Keratinocyte (primary cell): ENCODE measurements around the gene CCDC9. TPM values are rescaled to one million over a fixed set of nuclear protein-coding genes. Genes with fewer than 3 reads are reported as not detected.

Source experiments
- DNase-seq: peaks from one replicate; pipeline ENCODE4 v3.0.0-alpha.2; 2011; ENCODE audit warnings: low read depth, missing footprints, low spot score
- FAIRE-seq: peaks from 2 replicates; lab custom pipeline; 2011; peaks lifted over from hg19 to GRCh38; lab: Jason Lieb, UNC
- H2AFZ ChIP-seq: 2 replicates; pipeline ENCODE4 v1.6.0; 2012; ENCODE audit warnings: low read length, control low read depth, inconsistent platforms; ENCODE audit not compliant: control insufficient read depth
- H3K27ac ChIP-seq: 2 replicates; pipeline ENCODE4 v1.5.1; 2011; ENCODE audit warnings: low read length; ENCODE audit not compliant: control insufficient read depth, insufficient read depth
- H3K27me3 ChIP-seq: 3 replicates; pipeline ENCODE4 v1.6.0; 2011; ENCODE audit warnings: low read length; ENCODE audit not compliant: control insufficient read depth, insufficient read depth; ENCODE audit errors: extremely low read depth
- H3K36me3 ChIP-seq, 2 experiments: 2 replicates in 1 of 2; 3 replicates in 1 of 2; pipeline ENCODE4 v1.5.1; 2011; ENCODE audit warnings: low read length in 2 of 2, mild to moderate bottlenecking in 1 of 2; ENCODE audit not compliant: control insufficient read depth in 2 of 2, insufficient read depth in 2 of 2; ENCODE audit errors: extremely low read depth in 1 of 2
- H3K4me1 ChIP-seq: 3 replicates; pipeline ENCODE4 v1.5.1; 2011; ENCODE audit warnings: low read length; ENCODE audit not compliant: control insufficient read depth, insufficient read depth; ENCODE audit errors: extremely low read depth
- H3K4me2 ChIP-seq: 3 replicates; pipeline ENCODE4 v1.6.0; 2011; ENCODE audit warnings: low read depth, low read length; ENCODE audit not compliant: control insufficient read depth, insufficient read depth; ENCODE audit errors: extremely low read depth
- H3K4me3 ChIP-seq, 3 experiments: fragments of 200-600 bp in 1 of 3; sonication (generic) in 1 of 3; 2 replicates in 2 of 3; 3 replicates in 1 of 3; pipeline ENCODE4 v1.5.1; 2011 to 2016; ENCODE audit warnings: low read length in 3 of 3, mild to moderate bottlenecking in 3 of 3, control low read depth in 2 of 3, inconsistent platforms in 1 of 3, low read depth in 1 of 3, mixed read lengths in 1 of 3, mixed run types in 1 of 3, moderate library complexity in 1 of 3; ENCODE audit not compliant: control insufficient read depth in 2 of 3, insufficient read depth in 2 of 3; ENCODE audit errors: extremely low read depth in 1 of 3
- H3K79me2 ChIP-seq: 2 replicates; pipeline ENCODE4 v1.6.0; 2012; ENCODE audit warnings: low read length; ENCODE audit not compliant: control insufficient read depth, insufficient read depth
- H3K9ac ChIP-seq: 3 replicates; pipeline ENCODE4 v1.6.0; 2011; ENCODE audit warnings: low read length; ENCODE audit not compliant: control insufficient read depth, insufficient read depth; ENCODE audit errors: extremely low read depth
- H3K9me1 ChIP-seq: 3 replicates; pipeline ENCODE4 v1.6.0; 2011; ENCODE audit warnings: low read length; ENCODE audit not compliant: control insufficient read depth, insufficient read depth; ENCODE audit errors: extremely low read depth
- H3K9me3 ChIP-seq: 2 replicates; pipeline ENCODE4 v1.5.1; 2012; ENCODE audit warnings: low read depth, low read length; ENCODE audit not compliant: control insufficient read depth
- H4K20me1 ChIP-seq: 3 replicates; pipeline ENCODE4 v1.6.0; 2011; ENCODE audit warnings: low read length; ENCODE audit not compliant: control insufficient read depth, insufficient read depth; ENCODE audit errors: extremely low read depth
- CTCF ChIP-seq, 3 experiments: IDR thresholded peaks in 1 of 3; conservative IDR thresholded peaks in 1 of 3; optimal IDR thresholded peaks in 1 of 3; 2 replicates in 2 of 3; 3 replicates in 1 of 3; pipeline versions ENCODE3 to v1.5.1; 2011; ENCODE audit warnings: low read length in 3 of 3, mild to moderate bottlenecking in 3 of 3, moderate library complexity in 2 of 3, control low read depth in 1 of 3, inconsistent platforms in 1 of 3; ENCODE audit not compliant: insufficient read depth in 2 of 3; ENCODE audit errors: extremely low read depth in 1 of 3
- EZH2 ChIP-seq: IDR thresholded peaks from one replicate; pipeline ENCODE4 v1.6.1; 2012; ENCODE audit warnings: inconsistent platforms, mild to moderate bottlenecking, low read length, moderate library complexity
- dilution Hi-C: fragments of 300-500 bp; cut with MboI; formaldehyde crosslinking; loops from one replicate; pipeline ENCODE4 v1.7.0; 2020; ENCODE audit warnings: low sequenced_read_pairs; ENCODE audit not compliant: extremely low pct_ligation_motif_present
- polyA plus RNA-seq, 5 experiments: library from polyadenylated mRNA; depleted of rRNA in 3 of 5; stranded (reverse) in 3 of 5; stranded (forward) in 1 of 5; unstranded in 1 of 5; fragments of >200 nt; gene quantifications; 1 replicate in 1 of 5; 2 replicates in 3 of 5; 3 replicates in 1 of 5; pipeline versions ENCODE4 v1.2.1 to v1.2.3, GENCODE V29; 2011 to 2012; ENCODE audit warnings: missing spikeins in 2 of 5, low read depth in 1 of 5, low replicate concordance in 1 of 5

The CCDC9 gene
- polyA plus RNA-seq, 1 donor (not counting 4 experiments of a cell fraction or from before 2014, with no cell fraction given) = 2.8 TPM

- no peaks in the 10 kb centered on the region for H3K9me1 ChIP-seq
- FAIRE-seq (no peak), DNase-seq (no peak)
- H3K4me1 ChIP-seq = peaks cover 3% of the 10 kb centered on the region
- H3K79me2 ChIP-seq = no peaks in the 10 kb centered on the region
- dilution Hi-C loops = no loop called here
- no peaks in the 10 kb centered on the region for H4K20me1 ChIP-seq
- no peak overlapping the region for H3K27ac ChIP-seq
- no peak overlapping the region for H3K9ac ChIP-seq
- H3K4me2 ChIP-seq = no peak overlapping the region
- no peaks in the 10 kb centered on the region for H3K36me3 ChIP-seq
- H3K27me3 ChIP-seq = no peaks in the 10 kb centered on the region
- no peak overlapping the region for H3K4me3 ChIP-seq
- H2AFZ ChIP-seq = no peak overlapping the region
- TF ChIP-seq EZH2 = no peak
- no peak for TF ChIP-seq CTCF (optimal IDR thresholded peaks at IDR 0.05 in 1 of 3, IDR thresholded peaks at IDR 0.05 in 1 of 3, conservative IDR thresholded peaks at IDR 0.05 in 1 of 3; ENCODE audit: extremely low read depth in 1 of 3, insufficient read depth in 2 of 3, low read length in 3 of 3)
- no peaks in the 10 kb centered on the region for H3K9me3 ChIP-seq
Observed at GRCh38 chr19:47302249-47302648, 45.9 kb downstream of the CCDC9 start.

- Histone ChIP-seq H3K9me1 (no peaks in the 10 kb centered on the region), H3K79me2 (no peaks in the 10 kb centered on the region), H3K27me3 (no peaks in the 10 kb centered on the region), H3K27ac (no peak overlapping the region), H3K4me1 (peaks cover 3% of the 10 kb centered on the region), H3K4me2 (no peak overlapping the region), H3K36me3 (no peaks in the 10 kb centered on the region), H3K9me3 (no peaks in the 10 kb centered on the region), H3K4me3 (no peak overlapping the region), H3K9ac (no peak overlapping the region), H4K20me1 (no peaks in the 10 kb centered on the region), H2AFZ (no peak overlapping the region)
- dilution Hi-C loops = no loop called here
- DNase-seq = no peak
- TF ChIP-seq EZH2 (no peak), CTCF (optimal IDR thresholded peaks at IDR 0.05 in 1 of 3, IDR thresholded peaks at IDR 0.05 in 1 of 3, conservative IDR thresholded peaks at IDR 0.05 in 1 of 3; ENCODE audit: extremely low read depth in 1 of 3, insufficient read depth in 2 of 3, low read length in 3 of 3) (no peak)
- no peak for FAIRE-seq
Observed at GRCh38 chr19:47303966-47304365, 47.6 kb downstream of the CCDC9 start.
